Measurements from ENCODE around the gene METAP1D. TPM values are rescaled to one million over a fixed set of nuclear protein-coding genes. Genes with fewer than 3 reads are reported as not detected.

Gene METAP1D
- total RNA-seq, 6 donors from 2014 or later, result 0.11 to 6.3 (median 2.9) TPM

GRCh38 chr2:171964308-171964707, 35.4 kb upstream of the METAP1D start:
- H3K4me3 ChIP-seq, result no peak overlapping the region
- ATAC-seq (ENCODE audit: low FRiP score in 2 of 2) (no peak), DNase-seq (no peak)
- no peak for TF ChIP-seq CTCF (IDR thresholded peaks at IDR 0.05)
- no peak for TF ChIP-seq POLR2A (IDR thresholded peaks at IDR 0.05)
- no peak for TF ChIP-seq POLR2AphosphoS5 (IDR thresholded peaks at IDR 0.05)
- TF ChIP-seq EP300 (IDR thresholded peaks at IDR 0.05), result no peak
- H3K9me3 ChIP-seq, result no peaks in the 10 kb centered on the region
- 88 to 90% methylated on average over 2 of the region's 2 CpGs for WGBS, 2 donors
- H3K4me1 ChIP-seq, result no peaks in the 10 kb centered on the region
- no peaks in the 10 kb centered on the region for H3K27me3 ChIP-seq
- peaks cover 3 to 38% (median 7%) of the 10 kb centered on the region in 4 donors for H3K36me3 ChIP-seq
- no peak overlapping the region for H3K27ac ChIP-seq

- TF ChIP-seq EP300 (IDR thresholded peaks at IDR 0.05) (no peak), POLR2AphosphoS5 (IDR thresholded peaks at IDR 0.05) (no peak), CTCF (IDR thresholded peaks at IDR 0.05) (no peak), POLR2A (IDR thresholded peaks at IDR 0.05) (no peak)
- H3K4me1 ChIP-seq, result no peaks in the 10 kb centered on the region
- ATAC-seq (ENCODE audit: low FRiP score in 2 of 2) (no peak), DNase-seq (no peak)
- H3K36me3 ChIP-seq, result peaks cover 3 to 38% (median 7%) of the 10 kb centered on the region in 4 donors
- WGBS, 2 donors, result 85 to 91% methylated on average over 3 of the region's 3 CpGs
- H3K9me3 ChIP-seq, result no peaks in the 10 kb centered on the region
- no peak overlapping the region for H3K4me3 ChIP-seq
- no peaks in the 10 kb centered on the region for H3K27me3 ChIP-seq
- H3K27ac ChIP-seq, result no peak overlapping the region
Observed at GRCh38 chr2:171965238-171965637, 34.5 kb upstream of the METAP1D start.

GRCh38 chr2:171965661-171966060, 34.1 kb upstream of the METAP1D start:
- no peaks in the 10 kb centered on the region for H3K27me3 ChIP-seq
- no peak overlapping the region for H3K4me3 ChIP-seq
- ATAC-seq (ENCODE audit: low FRiP score in 2 of 2) (no peak), DNase-seq (no peak)
- TF ChIP-seq POLR2A (IDR thresholded peaks at IDR 0.05) (no peak), POLR2AphosphoS5 (IDR thresholded peaks at IDR 0.05) (no peak), EP300 (IDR thresholded peaks at IDR 0.05) (no peak), CTCF (IDR thresholded peaks at IDR 0.05) (no peak)
- no peaks in the 10 kb centered on the region for H3K4me1 ChIP-seq
- WGBS, 2 donors, result 96 to 97% methylated on average over 3 of the region's 3 CpGs
- H3K36me3 ChIP-seq, result peaks cover 3 to 38% (median 7%) of the 10 kb centered on the region in 4 donors
- no peak overlapping the region for H3K27ac ChIP-seq
- no peaks in the 10 kb centered on the region for H3K9me3 ChIP-seq

- Histone ChIP-seq H3K9me3 (no peaks in the 10 kb centered on the region), H3K27me3 (no peaks in the 10 kb centered on the region), H3K4me3 (no peak overlapping the region), H3K27ac (no peak overlapping the region), H3K4me1 (no peaks in the 10 kb centered on the region), H3K36me3 (peaks cover 3 to 43% (median 7%) of the 10 kb centered on the region in 4 donors)
- ATAC-seq (ENCODE audit: low FRiP score in 2 of 2), result no peak
- TF ChIP-seq CTCF (IDR thresholded peaks at IDR 0.05), result no peak
- TF ChIP-seq EP300 (IDR thresholded peaks at IDR 0.05), result no peak
- TF ChIP-seq POLR2AphosphoS5 (IDR thresholded peaks at IDR 0.05), result no peak
- TF ChIP-seq POLR2A (IDR thresholded peaks at IDR 0.05), result no peak
- DNase-seq, result no peak
- 95 to 98% methylated on average over 8 of the region's 8 CpGs for WGBS, 2 donors
Observed at GRCh38 chr2:171966235-171966634, 33.5 kb upstream of the METAP1D start.

GRCh38 chr2:171966688-171967087, 33.1 kb upstream of the METAP1D start:
- no peak for ATAC-seq (ENCODE audit: low FRiP score in 2 of 2)
- no peaks in the 10 kb centered on the region for H3K4me1 ChIP-seq
- H3K27me3 ChIP-seq, result no peaks in the 10 kb centered on the region
- no peak for TF ChIP-seq CTCF (IDR thresholded peaks at IDR 0.05)
- no peak for TF ChIP-seq POLR2A (IDR thresholded peaks at IDR 0.05)
- H3K9me3 ChIP-seq, result no peaks in the 10 kb centered on the region
- no peak for DNase-seq
- H3K27ac ChIP-seq, result no peak overlapping the region
- peaks cover 3 to 43% (median 7%) of the 10 kb centered on the region in 4 donors for H3K36me3 ChIP-seq
- no peak overlapping the region for H3K4me3 ChIP-seq
